ENCODE results near the gene ITPR2.

Gene ITPR2

GRCh38 chr12:26455936-26456574 is 376.9 kb downstream of the ITPR2 start:
- H3K79me1 ChIP-seq (ENCODE audit: low read length), result no peaks in the 10 kb centered on the region
- H2BK5ac ChIP-seq (ENCODE audit: low read depth, low read length, poor library complexity), result no peak overlapping the region
- no peak overlapping the region for H2AK5ac ChIP-seq (ENCODE audit: low read length)

GRCh38 chr12:26453246-26453645 is 379.7 kb downstream of the ITPR2 start:
- Histone ChIP-seq H3K36me3 (ENCODE audit: control insufficient read depth in 1 of 2, insufficient read depth in 2 of 2, low read length in 2 of 2) (peaks cover 0 to 2% of the 10 kb centered on the region in 2 experiments), H2BK12ac (ENCODE audit: low read length) (no peak overlapping the region), H2AK5ac (ENCODE audit: low read length) (no peak overlapping the region), H4K8ac (ENCODE audit: low read depth, low read length) (no peak overlapping the region), H3K9me3 (ENCODE audit: insufficient read depth, low read depth, low read length) (no peaks in the 10 kb centered on the region), H4K91ac (ENCODE audit: low read depth, low read length) (no peak overlapping the region), H3K18ac (ENCODE audit: low read length) (no peak overlapping the region), H3K4me2 (ENCODE audit: low read length) (no peak overlapping the region), H3K79me1 (ENCODE audit: low read length) (no peaks in the 10 kb centered on the region), H2BK120ac (ENCODE audit: insufficient read depth, low read length, poor library complexity) (no peak overlapping the region), H3K27ac (ENCODE audit: low read depth, low read length) (no peak overlapping the region), H3K14ac (ENCODE audit: low read length) (no peak overlapping the region), H2AFZ (ENCODE audit: insufficient read depth, low read length, poor library complexity) (no peak overlapping the region), H4K12ac (ENCODE audit: low read depth, low read length) (no peak overlapping the region), H3K4me3 (ENCODE audit: low read depth, low read length) (no peak overlapping the region), H3K23ac (ENCODE audit: low read length) (no peak overlapping the region), H3K4me1 (ENCODE audit: control insufficient read depth in 1 of 2, insufficient read depth in 2 of 2, low read length in 2 of 2) (no peaks in the 10 kb centered on the region), H3K9ac (ENCODE audit: low read length) (no peak overlapping the region), H3K4ac (ENCODE audit: low read depth, low read length) (no peak overlapping the region), H3K27me3 (ENCODE audit: insufficient read depth, low read length) (no peaks in the 10 kb centered on the region), H3K79me2 (ENCODE audit: control insufficient read depth, insufficient read depth, low read length, poor library complexity) (no peaks in the 10 kb centered on the region), H2BK5ac (ENCODE audit: low read depth, low read length, poor library complexity) (no peak overlapping the region)
- no peak for DNase-seq
- WGBS (ENCODE audit: extremely low coverage, insufficient coverage, insufficient read length), result no CpG with 5 or more reads among the region's 3 CpGs

More at GRCh38 chr12:26455936-26456574, 376.9 kb downstream of the ITPR2 start:
- no peaks in the 10 kb centered on the region for H3K79me2 ChIP-seq (ENCODE audit: control insufficient read depth, insufficient read depth, low read length, poor library complexity)
- H3K14ac ChIP-seq (ENCODE audit: low read length), result no peak overlapping the region
- H2AFZ ChIP-seq (ENCODE audit: insufficient read depth, low read length, poor library complexity), result no peak overlapping the region
- no peak for DNase-seq
- H3K27me3 ChIP-seq (ENCODE audit: insufficient read depth, low read length), result no peaks in the 10 kb centered on the region
- H4K91ac ChIP-seq (ENCODE audit: low read depth, low read length), result no peak overlapping the region
- no peak overlapping the region for H3K23ac ChIP-seq (ENCODE audit: low read length)
- H3K36me3 ChIP-seq (ENCODE audit: control insufficient read depth in 1 of 2, insufficient read depth in 2 of 2, low read length in 2 of 2), result peaks cover 0 to 2% of the 10 kb centered on the region in 2 experiments
- WGBS (ENCODE audit: extremely low coverage, insufficient coverage, insufficient read length), result no CpG with 5 or more reads among the region's 3 CpGs
- H3K4me3 ChIP-seq (ENCODE audit: low read depth, low read length), result no peak overlapping the region
- H3K18ac ChIP-seq (ENCODE audit: low read length), result no peak overlapping the region
- no peak overlapping the region for H2BK120ac ChIP-seq (ENCODE audit: insufficient read depth, low read length, poor library complexity)
- no peak overlapping the region for H4K8ac ChIP-seq (ENCODE audit: low read depth, low read length)
- no peak overlapping the region for H2BK12ac ChIP-seq (ENCODE audit: low read length)
- H3K4ac ChIP-seq (ENCODE audit: low read depth, low read length), result no peak overlapping the region
- H3K4me2 ChIP-seq (ENCODE audit: low read length), result no peak overlapping the region
- no peak overlapping the region for H4K12ac ChIP-seq (ENCODE audit: low read depth, low read length)
- no peak overlapping the region for H3K27ac ChIP-seq (ENCODE audit: low read depth, low read length)
- no peaks in the 10 kb centered on the region for H3K4me1 ChIP-seq (ENCODE audit: control insufficient read depth in 1 of 2, insufficient read depth in 2 of 2, low read length in 2 of 2)
- H3K9ac ChIP-seq (ENCODE audit: low read length), result no peak overlapping the region
- no peaks in the 10 kb centered on the region for H3K9me3 ChIP-seq (ENCODE audit: insufficient read depth, low read depth, low read length)

GRCh38 chr12:26452511-26452910 is 380.5 kb downstream of the ITPR2 start:
- H3K14ac ChIP-seq (ENCODE audit: low read length), result no peak overlapping the region
- H3K79me1 ChIP-seq (ENCODE audit: low read length), result no peaks in the 10 kb centered on the region
- no peak overlapping the region for H4K12ac ChIP-seq (ENCODE audit: low read depth, low read length)
- no peak overlapping the region for H2BK12ac ChIP-seq (ENCODE audit: low read length)
- H3K4ac ChIP-seq (ENCODE audit: low read depth, low read length), result no peak overlapping the region
- no peak overlapping the region for H4K91ac ChIP-seq (ENCODE audit: low read depth, low read length)
- no peak overlapping the region for H4K8ac ChIP-seq (ENCODE audit: low read depth, low read length)
- no peak overlapping the region for H3K23ac ChIP-seq (ENCODE audit: low read length)
- H3K4me3 ChIP-seq (ENCODE audit: low read depth, low read length), result no peak overlapping the region
- no peak overlapping the region for H2BK5ac ChIP-seq (ENCODE audit: low read depth, low read length, poor library complexity)
- no peak overlapping the region for H3K4me2 ChIP-seq (ENCODE audit: low read length)
- H2AFZ ChIP-seq (ENCODE audit: insufficient read depth, low read length, poor library complexity), result no peak overlapping the region
- no peaks in the 10 kb centered on the region for H3K27me3 ChIP-seq (ENCODE audit: insufficient read depth, low read length)
- no peak overlapping the region for H3K27ac ChIP-seq (ENCODE audit: low read depth, low read length)
- H3K9me3 ChIP-seq (ENCODE audit: insufficient read depth, low read depth, low read length), result no peaks in the 10 kb centered on the region
- no peak overlapping the region for H3K18ac ChIP-seq (ENCODE audit: low read length)
- no peaks in the 10 kb centered on the region for H3K36me3 ChIP-seq (ENCODE audit: control insufficient read depth in 1 of 2, insufficient read depth in 2 of 2, low read length in 2 of 2)
- no CpG with 5 or more reads among the region's 6 CpGs for WGBS (ENCODE audit: extremely low coverage, insufficient coverage, insufficient read length)
- no peak overlapping the region for H2AK5ac ChIP-seq (ENCODE audit: low read length)
- no peaks in the 10 kb centered on the region for H3K79me2 ChIP-seq (ENCODE audit: control insufficient read depth, insufficient read depth, low read length, poor library complexity)
- H3K9ac ChIP-seq (ENCODE audit: low read length), result no peak overlapping the region
- no peak overlapping the region for H2BK120ac ChIP-seq (ENCODE audit: insufficient read depth, low read length, poor library complexity)
- H3K4me1 ChIP-seq (ENCODE audit: control insufficient read depth in 1 of 2, insufficient read depth in 2 of 2, low read length in 2 of 2), result no peaks in the 10 kb centered on the region
- DNase-seq, result no peak

GRCh38 chr12:26451763-26452162 is 381.2 kb downstream of the ITPR2 start:
- Histone ChIP-seq H4K12ac (ENCODE audit: low read depth, low read length) (no peak overlapping the region), H3K18ac (ENCODE audit: low read length) (no peak overlapping the region), H2BK5ac (ENCODE audit: low read depth, low read length, poor library complexity) (no peak overlapping the region), H4K91ac (ENCODE audit: low read depth, low read length) (no peak overlapping the region), H3K9me3 (ENCODE audit: insufficient read depth, low read depth, low read length) (no peaks in the 10 kb centered on the region), H3K23ac (ENCODE audit: low read length) (no peak overlapping the region), H3K27me3 (ENCODE audit: insufficient read depth, low read length) (no peaks in the 10 kb centered on the region), H3K79me1 (ENCODE audit: low read length) (no peaks in the 10 kb centered on the region), H2AK5ac (ENCODE audit: low read length) (no peak overlapping the region), H3K4me2 (ENCODE audit: low read length) (no peak overlapping the region), H3K27ac (ENCODE audit: low read depth, low read length) (no peak overlapping the region), H3K4me1 (ENCODE audit: control insufficient read depth in 1 of 2, insufficient read depth in 2 of 2, low read length in 2 of 2) (no peaks in the 10 kb centered on the region), H3K14ac (ENCODE audit: low read length) (no peak overlapping the region), H3K4me3 (ENCODE audit: low read depth, low read length) (no peak overlapping the region), H2BK12ac (ENCODE audit: low read length) (no peak overlapping the region), H3K9ac (ENCODE audit: low read length) (no peak overlapping the region), H2AFZ (ENCODE audit: insufficient read depth, low read length, poor library complexity) (no peak overlapping the region), H4K8ac (ENCODE audit: low read depth, low read length) (no peak overlapping the region), H3K79me2 (ENCODE audit: control insufficient read depth, insufficient read depth, low read length, poor library complexity) (no peaks in the 10 kb centered on the region), H3K36me3 (ENCODE audit: control insufficient read depth in 1 of 2, insufficient read depth in 2 of 2, low read length in 2 of 2) (no peaks in the 10 kb centered on the region), H3K4ac (ENCODE audit: low read depth, low read length) (no peak overlapping the region), H2BK120ac (ENCODE audit: insufficient read depth, low read length, poor library complexity) (no peak overlapping the region)
- no CpG with 5 or more reads among the region's 4 CpGs for WGBS (ENCODE audit: extremely low coverage, insufficient coverage, insufficient read length)
- no peak for DNase-seq

Data from trophoblast cell (in vitro differentiated cells and primary cell).